Breast epithelium (tissue), 3 donors: ENCODE results near the gene CCL20.

Experiments used
- POLR2A ChIP-seq: fragments of 450-650 bp; IDR thresholded peaks from one replicate; pipeline ENCODE4 v1.6.1; 2016; ENCODE audit warnings: antibody characterized with exemption, mild to moderate bottlenecking, moderate library complexity
- TF ChIP-seq, protein P1 (sequence below), 3 donors: fragments of 450-650 bp; IDR thresholded peaks; one replicate each; pipeline ENCODE4 v1.5.1; 2016 to 2017; ENCODE audit warnings: antibody characterized with exemption in 3 of 3, mild to moderate bottlenecking in 3 of 3, moderate library complexity in 3 of 3

DNA sequence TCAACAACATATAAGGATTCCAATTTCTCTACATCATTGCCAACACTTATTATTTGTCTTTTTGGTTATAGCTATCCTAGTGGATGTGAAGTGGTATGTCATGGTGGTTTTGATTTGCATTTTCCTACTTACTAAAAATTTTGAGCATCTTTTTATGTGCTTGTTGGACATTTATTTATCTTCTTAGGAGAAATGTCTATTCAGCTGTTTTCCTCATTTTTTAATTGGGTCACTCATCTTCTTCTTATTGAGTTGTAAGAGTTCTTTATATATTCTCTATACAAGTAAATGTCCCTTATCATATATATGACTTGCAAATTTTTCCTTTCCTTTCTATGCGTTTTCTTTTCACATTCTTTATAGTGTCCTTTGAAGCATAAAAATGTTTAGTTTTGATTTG lies 4.7 kb upstream of the CCL20 start:
- TF ChIP-seq, protein P1, sequence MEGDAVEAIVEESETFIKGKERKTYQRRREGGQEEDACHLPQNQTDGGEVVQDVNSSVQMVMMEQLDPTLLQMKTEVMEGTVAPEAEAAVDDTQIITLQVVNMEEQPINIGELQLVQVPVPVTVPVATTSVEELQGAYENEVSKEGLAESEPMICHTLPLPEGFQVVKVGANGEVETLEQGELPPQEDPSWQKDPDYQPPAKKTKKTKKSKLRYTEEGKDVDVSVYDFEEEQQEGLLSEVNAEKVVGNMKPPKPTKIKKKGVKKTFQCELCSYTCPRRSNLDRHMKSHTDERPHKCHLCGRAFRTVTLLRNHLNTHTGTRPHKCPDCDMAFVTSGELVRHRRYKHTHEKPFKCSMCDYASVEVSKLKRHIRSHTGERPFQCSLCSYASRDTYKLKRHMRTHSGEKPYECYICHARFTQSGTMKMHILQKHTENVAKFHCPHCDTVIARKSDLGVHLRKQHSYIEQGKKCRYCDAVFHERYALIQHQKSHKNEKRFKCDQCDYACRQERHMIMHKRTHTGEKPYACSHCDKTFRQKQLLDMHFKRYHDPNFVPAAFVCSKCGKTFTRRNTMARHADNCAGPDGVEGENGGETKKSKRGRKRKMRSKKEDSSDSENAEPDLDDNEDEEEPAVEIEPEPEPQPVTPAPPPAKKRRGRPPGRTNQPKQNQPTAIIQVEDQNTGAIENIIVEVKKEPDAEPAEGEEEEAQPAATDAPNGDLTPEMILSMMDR (IDR thresholded peaks at IDR 0.05) = no peak
- no peak for TF ChIP-seq POLR2A
